PC-9 (cell line): ENCODE results near the gene SH3PXD2A.

ENCODE experiments used
- EZH2 ChIP-seq: fragments of 200-600 bp; sonication (generic); IDR thresholded peaks from 2 replicates; pipeline ENCODE4 v1.8.0; 2017; ENCODE audit warnings: antibody characterized with exemption, low read depth
- TF ChIP-seq, protein P1 (sequence below): fragments of 200-600 bp; sonication (generic); conservative IDR thresholded peaks from 2 replicates; pipeline ENCODE4 v1.6.1; 2017; ENCODE audit warnings: mixed run types, antibody characterized with exemption, mild to moderate bottlenecking, moderate library complexity

DNA sequence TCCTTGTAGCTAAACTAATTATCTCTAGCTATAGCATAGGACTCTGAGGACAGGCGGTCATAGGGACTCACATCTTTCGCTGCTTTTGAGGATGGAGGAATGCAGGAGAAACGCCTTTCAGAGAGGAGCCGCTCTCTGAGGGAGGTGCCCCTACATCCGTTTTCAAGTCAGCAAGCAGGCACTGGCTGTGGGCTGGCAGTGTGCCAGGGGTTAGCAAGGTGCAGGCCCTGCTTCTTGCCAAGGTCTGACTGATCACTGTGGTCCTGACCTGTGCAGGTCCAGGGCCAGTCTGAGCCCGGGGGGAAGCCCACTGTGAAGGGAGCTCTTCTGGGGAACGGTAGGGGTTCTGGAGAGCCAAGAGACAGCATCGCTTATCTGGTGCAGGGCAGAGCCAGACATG lies 89.4 kb downstream of the SH3PXD2A start:
- TF ChIP-seq, protein P1, sequence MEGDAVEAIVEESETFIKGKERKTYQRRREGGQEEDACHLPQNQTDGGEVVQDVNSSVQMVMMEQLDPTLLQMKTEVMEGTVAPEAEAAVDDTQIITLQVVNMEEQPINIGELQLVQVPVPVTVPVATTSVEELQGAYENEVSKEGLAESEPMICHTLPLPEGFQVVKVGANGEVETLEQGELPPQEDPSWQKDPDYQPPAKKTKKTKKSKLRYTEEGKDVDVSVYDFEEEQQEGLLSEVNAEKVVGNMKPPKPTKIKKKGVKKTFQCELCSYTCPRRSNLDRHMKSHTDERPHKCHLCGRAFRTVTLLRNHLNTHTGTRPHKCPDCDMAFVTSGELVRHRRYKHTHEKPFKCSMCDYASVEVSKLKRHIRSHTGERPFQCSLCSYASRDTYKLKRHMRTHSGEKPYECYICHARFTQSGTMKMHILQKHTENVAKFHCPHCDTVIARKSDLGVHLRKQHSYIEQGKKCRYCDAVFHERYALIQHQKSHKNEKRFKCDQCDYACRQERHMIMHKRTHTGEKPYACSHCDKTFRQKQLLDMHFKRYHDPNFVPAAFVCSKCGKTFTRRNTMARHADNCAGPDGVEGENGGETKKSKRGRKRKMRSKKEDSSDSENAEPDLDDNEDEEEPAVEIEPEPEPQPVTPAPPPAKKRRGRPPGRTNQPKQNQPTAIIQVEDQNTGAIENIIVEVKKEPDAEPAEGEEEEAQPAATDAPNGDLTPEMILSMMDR, result no peak
- no peak for TF ChIP-seq EZH2
